Gastroesophageal sphincter (tissue), 4 donors: ENCODE data around the gene B4GALNT1. TPM values are rescaled to one million over a fixed set of nuclear protein-coding genes. Genes with fewer than 3 reads are reported as not detected.

Experiments used
- ATAC-seq: fragments of 150-250 bp; one replicate; pipeline ENCODE4 v1.9.1; 2016; ENCODE audit warnings: mild to moderate bottlenecking, moderate library complexity
- H3K27ac ChIP-seq, 4 donors: fragments of 200-600 bp; sonication (generic) in 3 of 4; 1 replicate in 3 of 4; 2 replicates in 1 of 4; pipeline ENCODE4 v1.5.1; 2016 to 2019
- H3K27me3 ChIP-seq: fragments of 200-600 bp; sonication (generic); one replicate; pipeline ENCODE4 v1.5.1; 2019
- H3K36me3 ChIP-seq, 2 donors: fragments of 200-600 bp; sonication (generic); one replicate each; pipeline ENCODE4 v1.5.1; 2019; ENCODE audit warnings: control low read depth in 1 of 2
- H3K4me1 ChIP-seq, 3 donors: fragments of 200-600 bp; sonication (generic); 1 replicate in 2 of 3; 2 replicates in 1 of 3; pipeline ENCODE4 v1.5.1; 2016 to 2019; ENCODE audit warnings: control low read depth in 2 of 3
- H3K4me3 ChIP-seq, 2 donors: fragments of 200-600 bp; sonication (generic); one replicate each; pipeline ENCODE4 v1.5.1; 2019; ENCODE audit warnings: mild to moderate bottlenecking in 1 of 2, moderate library complexity in 1 of 2
- H3K9me3 ChIP-seq, 3 donors: fragments of 200-600 bp; sonication (generic); one replicate each; pipeline ENCODE4 v1.5.1; 2017 to 2019; ENCODE audit warnings: control low read depth in 2 of 3
- EP300 ChIP-seq: sonication (generic); formaldehyde crosslinking; IDR thresholded peaks from one replicate; pipeline ENCODE4 v1.6.1; 2017; ENCODE audit warnings: antibody characterized with exemption, mild to moderate bottlenecking
- POLR2A ChIP-seq, 2 donors: fragments of 450-650 bp; IDR thresholded peaks; one replicate each; pipeline ENCODE4 v1.6.1; 2017; ENCODE audit warnings: antibody characterized with exemption in 2 of 2, mild to moderate bottlenecking in 2 of 2, moderate library complexity in 1 of 2
- POLR2AphosphoS5 ChIP-seq: sonication (generic); formaldehyde crosslinking; IDR thresholded peaks from one replicate; pipeline ENCODE4 v1.6.1; 2017; ENCODE audit warnings: antibody characterized with exemption
- WGBS, 2 donors: methylation state at CpG; one replicate each; pipeline ENCODE4 v1.1.5; 2018; ENCODE audit warnings: low coverage in 1 of 2; 5-methylcytosine and 5-hydroxymethylcytosine counted together
- total RNA-seq, 4 donors: library from RNA; depleted of rRNA; stranded (reverse); fragments of >200 nt; gene quantifications; one replicate each; pipeline ENCODE4 v1.1.0, GENCODE V29; 2016
- TF ChIP-seq, protein P1 (sequence below), 4 experiments: fragments of 200-600 bp in 2 of 4; fragments of 450-650 bp in 2 of 4; sonication (generic) in 1 of 4; IDR thresholded peaks; one replicate each; pipeline ENCODE4 v1.5.1; 2017 to 2019; ENCODE audit warnings: antibody characterized with exemption in 4 of 4, mild to moderate bottlenecking in 2 of 4, moderate library complexity in 2 of 4

Gene B4GALNT1
- total RNA-seq, 4 donors from 2014 or later: 2.3 to 10.1 (median 5.0) TPM

DNA sequence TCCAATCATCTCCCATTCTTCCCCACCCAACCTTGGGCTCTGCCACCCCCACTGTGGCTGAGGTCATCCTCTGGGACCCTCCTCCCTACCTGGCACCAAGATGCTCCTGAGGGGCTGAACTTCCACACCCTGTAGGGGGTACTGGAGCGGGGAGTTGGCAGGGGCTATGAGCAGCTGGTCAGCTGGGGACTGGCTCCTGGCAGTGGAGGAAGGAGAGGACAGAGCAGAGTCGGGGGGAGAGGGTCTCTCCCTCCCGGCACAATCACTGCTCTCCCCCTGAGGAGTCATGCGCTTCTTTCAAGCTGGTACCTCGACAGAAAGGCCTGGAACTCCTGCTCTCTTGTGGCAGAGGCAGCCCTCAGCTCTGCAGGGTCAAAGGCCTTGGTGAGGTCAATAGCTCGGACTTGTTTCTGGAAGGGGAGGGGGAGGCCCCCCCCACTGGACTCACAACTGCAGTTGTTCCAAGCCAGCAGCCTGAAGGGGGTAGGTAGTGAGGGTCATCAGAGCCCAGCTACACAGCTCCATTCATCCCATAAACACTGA lies 2.0 kb downstream of the B4GALNT1 start:
- WGBS, 2 donors: 30 to 79% methylated on average over 2 to 4 of the region's 6 CpGs
- TF ChIP-seq POLR2A (IDR thresholded peaks at IDR 0.05) (no peak), EP300 (no peak), POLR2AphosphoS5 (no peak)
- TF ChIP-seq, protein P1, sequence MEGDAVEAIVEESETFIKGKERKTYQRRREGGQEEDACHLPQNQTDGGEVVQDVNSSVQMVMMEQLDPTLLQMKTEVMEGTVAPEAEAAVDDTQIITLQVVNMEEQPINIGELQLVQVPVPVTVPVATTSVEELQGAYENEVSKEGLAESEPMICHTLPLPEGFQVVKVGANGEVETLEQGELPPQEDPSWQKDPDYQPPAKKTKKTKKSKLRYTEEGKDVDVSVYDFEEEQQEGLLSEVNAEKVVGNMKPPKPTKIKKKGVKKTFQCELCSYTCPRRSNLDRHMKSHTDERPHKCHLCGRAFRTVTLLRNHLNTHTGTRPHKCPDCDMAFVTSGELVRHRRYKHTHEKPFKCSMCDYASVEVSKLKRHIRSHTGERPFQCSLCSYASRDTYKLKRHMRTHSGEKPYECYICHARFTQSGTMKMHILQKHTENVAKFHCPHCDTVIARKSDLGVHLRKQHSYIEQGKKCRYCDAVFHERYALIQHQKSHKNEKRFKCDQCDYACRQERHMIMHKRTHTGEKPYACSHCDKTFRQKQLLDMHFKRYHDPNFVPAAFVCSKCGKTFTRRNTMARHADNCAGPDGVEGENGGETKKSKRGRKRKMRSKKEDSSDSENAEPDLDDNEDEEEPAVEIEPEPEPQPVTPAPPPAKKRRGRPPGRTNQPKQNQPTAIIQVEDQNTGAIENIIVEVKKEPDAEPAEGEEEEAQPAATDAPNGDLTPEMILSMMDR (IDR thresholded peaks at IDR 0.05): no peak
- H3K27ac ChIP-seq: peak overlapping the region in 1 of 4 donors; percentile 75
- no peaks in the 10 kb centered on the region for H3K9me3 ChIP-seq
- no peak overlapping the region for H3K4me3 ChIP-seq
- H3K4me1 ChIP-seq: peaks cover 0 to 43% (median 10%) of the 10 kb centered on the region in 3 donors
- peaks cover 0 to 12% of the 10 kb centered on the region in 2 donors for H3K36me3 ChIP-seq
- H3K27me3 ChIP-seq: peaks cover 66% of the 10 kb centered on the region
- no peak for ATAC-seq

DNA sequence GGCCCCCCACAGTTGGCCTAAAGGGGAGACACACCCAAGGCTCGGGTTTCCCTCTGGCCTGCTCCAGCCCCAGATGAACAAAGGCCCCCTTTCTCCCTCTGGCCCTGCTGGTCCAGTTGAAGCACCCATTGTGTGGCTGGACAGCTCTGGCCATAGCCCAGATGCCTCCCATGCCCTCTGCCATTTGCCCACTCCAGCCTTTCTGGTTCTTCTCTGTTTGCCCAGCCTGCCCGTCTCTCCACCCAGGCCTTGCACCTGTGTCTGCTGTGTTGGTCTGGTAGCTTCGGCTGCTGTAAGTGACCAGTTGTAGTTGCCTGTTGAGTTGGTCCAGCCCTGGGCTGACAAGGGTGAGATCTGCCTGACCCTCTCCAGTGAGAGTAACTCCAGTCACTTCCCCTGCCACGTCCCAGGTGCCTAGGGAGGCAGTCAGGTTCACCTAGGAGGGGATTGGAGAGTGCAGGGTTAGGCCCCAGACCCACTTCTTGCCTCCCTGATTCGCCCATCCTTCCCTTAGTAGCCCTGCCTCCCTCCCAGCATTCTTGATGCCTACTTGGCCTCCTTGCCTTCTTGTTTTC lies 3.0 kb downstream of the B4GALNT1 start:
- 50% methylated on average over 1 to 2 of the region's 5 CpGs for WGBS, 2 donors
- Histone ChIP-seq H3K36me3 (peaks cover 0 to 22% of the 10 kb centered on the region in 2 donors), H3K4me1 (peaks cover 0 to 43% (median 10%) of the 10 kb centered on the region in 3 donors), H3K27ac (peak overlapping the region in 1 of 4 donors; percentile 22), H3K9me3 (no peaks in the 10 kb centered on the region), H3K4me3 (no peak overlapping the region), H3K27me3 (peaks cover 59% of the 10 kb centered on the region)
- no peak for TF ChIP-seq EP300
- TF ChIP-seq POLR2AphosphoS5: no peak
- no peak for TF ChIP-seq POLR2A (IDR thresholded peaks at IDR 0.05)
- TF ChIP-seq, protein P1 (IDR thresholded peaks at IDR 0.05): no peak
- ATAC-seq: no peak

DNA sequence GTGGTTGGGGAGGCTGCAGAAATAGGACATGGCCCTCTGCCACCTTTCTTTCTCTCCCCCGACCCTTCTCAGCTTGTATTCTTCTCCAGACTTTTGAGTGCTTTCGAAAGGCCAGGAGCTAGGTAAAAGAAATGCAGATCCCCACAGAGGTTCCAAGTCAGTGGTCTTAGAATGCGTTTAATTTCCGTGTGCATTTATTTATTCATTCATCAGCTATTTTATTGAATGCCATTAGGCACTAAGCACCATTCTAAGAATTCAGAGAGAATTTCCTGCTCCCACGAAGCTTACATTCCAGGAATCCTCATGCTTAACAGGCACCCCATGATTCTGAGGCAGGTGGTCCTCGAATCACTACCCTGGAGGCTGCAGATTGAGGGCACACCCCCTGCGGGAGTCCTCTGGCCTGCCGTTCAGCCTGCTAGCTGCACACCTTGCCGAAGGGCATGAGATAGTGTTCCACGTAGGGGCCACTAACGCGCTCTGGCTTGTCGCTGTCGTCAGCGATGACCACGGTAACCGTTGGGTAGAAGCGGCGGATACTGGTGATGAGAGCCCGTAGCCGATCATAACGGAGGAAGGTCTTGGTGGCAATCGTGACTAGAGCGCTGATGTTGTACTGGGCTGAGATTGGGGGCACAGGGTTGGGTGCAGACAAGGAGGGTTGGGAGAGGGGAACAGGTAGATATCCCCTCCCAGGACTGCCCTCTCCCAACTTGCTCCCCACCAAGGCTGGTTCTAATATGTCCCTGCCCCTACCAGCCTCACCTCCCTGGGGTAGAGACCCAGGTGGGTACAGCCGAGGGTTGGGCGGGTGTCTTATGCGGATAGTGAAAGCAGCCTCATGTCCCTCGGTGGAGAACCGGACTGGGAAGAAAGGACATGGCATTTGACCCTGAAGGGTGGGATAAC lies 4.5 kb downstream of the B4GALNT1 start:
- Histone ChIP-seq H3K36me3 (peaks cover 0 to 31% of the 10 kb centered on the region in 2 donors), H3K4me3 (no peak overlapping the region), H3K27me3 (peaks cover 59% of the 10 kb centered on the region), H3K9me3 (no peaks in the 10 kb centered on the region), H3K4me1 (peaks cover 0 to 43% (median 10%) of the 10 kb centered on the region in 3 donors), H3K27ac (no peak overlapping the region)
- 70 to 84% methylated on average over 19 of the region's 29 CpGs for WGBS, 2 donors
- no peak for TF ChIP-seq POLR2AphosphoS5
- TF ChIP-seq, protein P1 (IDR thresholded peaks at IDR 0.05): no peak
- no peak for TF ChIP-seq EP300
- no peak for TF ChIP-seq POLR2A (IDR thresholded peaks at IDR 0.05)
- no peak for ATAC-seq

DNA sequence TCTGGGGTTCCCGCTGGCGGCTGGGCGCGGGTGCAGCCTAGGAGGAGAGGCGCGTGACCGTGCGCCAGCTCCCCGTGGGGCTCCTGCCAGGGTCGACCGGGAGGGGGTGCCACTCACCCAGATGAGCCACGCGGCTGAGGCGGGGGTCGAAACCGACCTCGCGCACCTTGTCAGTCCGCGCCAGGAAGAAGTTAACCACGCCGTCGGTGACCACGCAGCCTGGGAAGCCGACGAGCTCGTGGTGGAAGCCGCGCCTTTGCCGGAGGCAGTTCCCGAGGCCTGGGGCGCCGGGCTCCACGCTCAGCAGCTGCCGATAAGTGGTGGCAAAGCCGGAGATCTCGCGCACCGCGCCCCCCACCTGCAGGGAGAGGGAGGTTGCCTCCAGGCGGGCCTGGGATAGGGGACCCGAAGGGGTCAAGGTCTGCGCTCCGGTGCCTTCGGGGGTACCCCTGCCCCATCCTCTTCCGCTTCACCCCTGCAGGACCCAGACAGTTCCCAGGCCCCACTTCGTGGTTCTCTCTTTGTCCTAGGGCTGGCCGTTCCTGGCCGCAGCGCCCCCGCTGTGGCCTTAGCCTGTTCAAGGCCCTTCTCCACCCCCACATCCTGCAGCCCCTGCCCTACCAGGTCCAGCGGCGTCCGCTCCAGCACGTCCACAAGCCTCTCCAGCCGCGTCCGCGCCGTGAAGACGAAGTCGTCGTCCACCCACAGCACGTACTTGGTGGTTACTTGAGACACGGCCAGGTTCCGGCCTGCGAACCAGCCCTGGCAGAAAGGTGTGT lies 5.3 kb downstream of the B4GALNT1 start:
- H3K4me3 ChIP-seq: peak overlapping the region in 1 of 2 donors; percentile 8
- no peaks in the 10 kb centered on the region for H3K9me3 ChIP-seq
- TF ChIP-seq EP300: no peak
- H3K4me1 ChIP-seq: peaks cover 0 to 34% (median 10%) of the 10 kb centered on the region in 3 donors
- H3K27ac ChIP-seq: no peak overlapping the region
- H3K27me3 ChIP-seq: peaks cover 58% of the 10 kb centered on the region
- 47% methylated on average over 20 of the region's 67 CpGs; no CpG with 5 or more reads in 1 of the 2 donors for WGBS, 2 donors
- ATAC-seq: no peak
- H3K36me3 ChIP-seq: peaks cover 0 to 31% of the 10 kb centered on the region in 2 donors

DNA sequence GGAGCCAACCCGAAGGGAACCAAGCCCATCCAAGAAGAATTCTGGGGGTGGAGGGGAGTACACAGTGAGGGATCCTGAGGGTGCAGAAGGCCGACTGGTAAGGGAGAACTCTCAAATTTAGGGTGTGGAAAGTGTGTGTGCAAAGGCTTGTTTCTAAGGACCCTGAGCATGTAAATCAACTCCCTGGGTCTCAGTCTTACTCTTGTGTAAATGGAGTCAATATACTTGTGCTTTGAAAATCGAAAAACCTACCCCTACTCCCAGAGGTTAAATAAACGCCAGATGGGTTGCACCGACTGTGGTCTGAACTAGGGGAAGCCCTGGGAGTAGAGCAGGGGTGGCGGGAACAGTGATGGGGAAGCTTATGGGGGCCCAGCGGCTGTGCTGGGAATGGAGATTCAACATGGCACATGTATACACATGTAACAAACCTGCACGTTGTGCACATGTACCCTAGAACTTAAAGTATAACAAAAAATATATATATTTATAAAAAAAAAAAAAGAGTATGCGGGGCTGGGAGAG lies 6.0 kb downstream of the B4GALNT1 start:
- Histone ChIP-seq H3K27ac (no peak overlapping the region), H3K9me3 (no peaks in the 10 kb centered on the region), H3K4me3 (no peak overlapping the region), H3K4me1 (peaks cover 0 to 28% (median 4%) of the 10 kb centered on the region in 3 donors), H3K36me3 (peaks cover 0 to 31% of the 10 kb centered on the region in 2 donors), H3K27me3 (peaks cover 56% of the 10 kb centered on the region)
- WGBS, 2 donors: 41 to 52% methylated on average over 6 to 8 of the region's 9 CpGs
- no peak for ATAC-seq
- TF ChIP-seq POLR2AphosphoS5: no peak
- no peak for TF ChIP-seq EP300
- no peak for TF ChIP-seq POLR2A (IDR thresholded peaks at IDR 0.05)
- TF ChIP-seq, protein P1 (IDR thresholded peaks at IDR 0.05): no peak
